K562 (cell line): ENCODE measurements around the gene SLC30A1.

ENCODE experiments used
- BRF1 ChIP-seq: IDR thresholded peaks from 3 replicates; pipeline ENCODE4 v1.6.1; 2011; ENCODE audit warnings: borderline replicate concordance, mild to moderate bottlenecking; ENCODE audit not compliant: insufficient read length; ENCODE audit errors: extremely low read depth
- CTCF ChIP-seq, 3 experiments: IDR thresholded peaks in 2 of 3; conservative IDR thresholded peaks in 1 of 3; 2 replicates each; pipeline ENCODE4 v1.5.1; 2011 to 2012; ENCODE audit warnings: low read length in 3 of 3, mild to moderate bottlenecking in 3 of 3, control low read depth in 2 of 3, improper control_type of control experiment in 1 of 3, inconsistent platforms in 1 of 3, low read depth in 1 of 3, mixed read lengths in 1 of 3, moderate library complexity in 1 of 3; ENCODE audit not compliant: insufficient read depth in 2 of 3
- IRF2 ChIP-seq: sonication (generic); formaldehyde crosslinking; IDR thresholded peaks from 2 replicates; pipeline ENCODE4 v1.8.1; 2022; ENCODE audit warnings: mild to moderate bottlenecking, missing genetic modification reagents
- JUNB ChIP-seq: fragments of 450-650 bp; formaldehyde crosslinking; conservative IDR thresholded peaks from 2 replicates; pipeline ENCODE4 v1.4.0; 2020; ENCODE audit warnings: mild to moderate bottlenecking
- ZNF274 ChIP-seq: IDR thresholded peaks from 2 replicates; pipeline ENCODE4 v1.6.1; 2011; ENCODE audit warnings: low read depth, mild to moderate bottlenecking, low read length, moderate library complexity, borderline replicate concordance
- ZNF655 ChIP-seq: fragments of 250-450 bp; sonication (Bioruptor Pico); IDR thresholded peaks from 2 replicates; pipeline ENCODE4 v1.5.0; 2021

GRCh38 chr1:211525101-211525676 lies 53.8 kb downstream of the SLC30A1 start:
- TF ChIP-seq JUNB (CRISPR knock-in tag) (no peak), CTCF (IDR thresholded peaks at IDR 0.05 in 2 of 3, conservative IDR thresholded peaks at IDR 0.05 in 1 of 3; ENCODE audit: insufficient read depth in 2 of 3, low read depth in 1 of 3, low read length in 3 of 3) (no peak), IRF2 (no peak), ZNF655 (no peak), BRF1 (no peak), ZNF274 (no peak)
